22Rv1 (cell line): Measurements from ENCODE around the gene CALCA.

Experiments used
- CTCF ChIP-seq: fragments of 450-650 bp; IDR thresholded peaks from 2 replicates; pipeline ENCODE4 v1.5.1; 2017; ENCODE audit warnings: mild to moderate bottlenecking
- ZFX ChIP-seq: fragments of 450-650 bp; IDR thresholded peaks from 2 replicates; pipeline ENCODE4 v1.6.1; 2017; ENCODE audit warnings: antibody characterized with exemption, borderline replicate concordance

DNA sequence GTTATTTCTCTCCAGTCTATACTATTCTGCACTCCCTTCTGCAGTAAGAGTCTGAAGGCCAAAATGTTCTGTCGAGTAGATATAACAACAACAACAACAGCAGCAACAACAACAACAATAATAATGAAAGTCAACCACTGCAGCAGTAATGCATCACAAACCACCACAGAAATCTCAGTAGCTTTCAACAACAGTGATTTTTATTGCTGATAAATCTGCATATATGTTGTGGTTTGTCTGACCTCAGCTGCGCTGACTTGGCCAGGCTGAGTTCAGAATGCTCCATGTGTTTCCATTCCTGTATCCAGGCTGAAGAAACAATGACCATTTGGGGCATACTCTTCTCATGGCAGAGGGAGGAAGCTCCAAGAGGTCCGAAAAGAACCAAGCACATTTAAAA lies 47.8 kb downstream of the CALCA start:
- TF ChIP-seq CTCF = no peak
- no peak for TF ChIP-seq ZFX
